ENCODE results near the gene RAB4A. TPM values are rescaled to one million over a fixed set of nuclear protein-coding genes. Genes with fewer than 3 reads are reported as not detected.

Gene RAB4A
- total RNA-seq, 4 donors from 2014 or later = 65.5 to 84.7 (median 74.0) TPM

DNA sequence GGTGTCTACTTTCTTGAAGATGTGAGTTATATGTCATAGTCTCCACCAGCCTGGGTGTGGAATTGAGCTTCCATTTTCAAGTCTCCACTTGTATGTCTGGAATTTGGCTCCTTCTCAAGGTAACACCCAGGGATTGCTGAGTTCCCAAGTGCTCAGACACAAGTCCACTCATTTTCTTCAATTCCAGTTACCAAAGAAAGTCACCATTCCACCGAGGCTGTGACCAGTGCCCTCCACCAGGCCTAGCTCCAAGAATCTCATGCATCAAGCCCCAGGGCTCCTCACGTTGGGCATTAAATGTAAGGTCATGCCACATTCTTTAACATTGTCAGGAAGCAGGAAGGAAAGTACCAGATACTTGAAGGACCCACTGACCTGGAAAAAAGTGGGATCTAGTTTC, 2.4 kb upstream of the RAB4A start:
- TF ChIP-seq, protein P1, sequence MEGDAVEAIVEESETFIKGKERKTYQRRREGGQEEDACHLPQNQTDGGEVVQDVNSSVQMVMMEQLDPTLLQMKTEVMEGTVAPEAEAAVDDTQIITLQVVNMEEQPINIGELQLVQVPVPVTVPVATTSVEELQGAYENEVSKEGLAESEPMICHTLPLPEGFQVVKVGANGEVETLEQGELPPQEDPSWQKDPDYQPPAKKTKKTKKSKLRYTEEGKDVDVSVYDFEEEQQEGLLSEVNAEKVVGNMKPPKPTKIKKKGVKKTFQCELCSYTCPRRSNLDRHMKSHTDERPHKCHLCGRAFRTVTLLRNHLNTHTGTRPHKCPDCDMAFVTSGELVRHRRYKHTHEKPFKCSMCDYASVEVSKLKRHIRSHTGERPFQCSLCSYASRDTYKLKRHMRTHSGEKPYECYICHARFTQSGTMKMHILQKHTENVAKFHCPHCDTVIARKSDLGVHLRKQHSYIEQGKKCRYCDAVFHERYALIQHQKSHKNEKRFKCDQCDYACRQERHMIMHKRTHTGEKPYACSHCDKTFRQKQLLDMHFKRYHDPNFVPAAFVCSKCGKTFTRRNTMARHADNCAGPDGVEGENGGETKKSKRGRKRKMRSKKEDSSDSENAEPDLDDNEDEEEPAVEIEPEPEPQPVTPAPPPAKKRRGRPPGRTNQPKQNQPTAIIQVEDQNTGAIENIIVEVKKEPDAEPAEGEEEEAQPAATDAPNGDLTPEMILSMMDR (IDR thresholded peaks at IDR 0.05) = no peak
- no peak for TF ChIP-seq POLR2A (IDR thresholded peaks at IDR 0.05)
- peak in 1 of 2 donors; percentile 25 for DNase-seq (ENCODE audit: low spot score in 2 of 2)
- intact Hi-C loops (cut with DNase I; ENCODE audit: low total_unique reads) = no loop called here
- no peak overlapping the region for H3K4me3 ChIP-seq (ENCODE audit: low read depth, poor library complexity, severe bottlenecking)
- WGBS, 2 donors = 39 to 47% methylated on average over 2 of the region's 2 CpGs

DNA sequence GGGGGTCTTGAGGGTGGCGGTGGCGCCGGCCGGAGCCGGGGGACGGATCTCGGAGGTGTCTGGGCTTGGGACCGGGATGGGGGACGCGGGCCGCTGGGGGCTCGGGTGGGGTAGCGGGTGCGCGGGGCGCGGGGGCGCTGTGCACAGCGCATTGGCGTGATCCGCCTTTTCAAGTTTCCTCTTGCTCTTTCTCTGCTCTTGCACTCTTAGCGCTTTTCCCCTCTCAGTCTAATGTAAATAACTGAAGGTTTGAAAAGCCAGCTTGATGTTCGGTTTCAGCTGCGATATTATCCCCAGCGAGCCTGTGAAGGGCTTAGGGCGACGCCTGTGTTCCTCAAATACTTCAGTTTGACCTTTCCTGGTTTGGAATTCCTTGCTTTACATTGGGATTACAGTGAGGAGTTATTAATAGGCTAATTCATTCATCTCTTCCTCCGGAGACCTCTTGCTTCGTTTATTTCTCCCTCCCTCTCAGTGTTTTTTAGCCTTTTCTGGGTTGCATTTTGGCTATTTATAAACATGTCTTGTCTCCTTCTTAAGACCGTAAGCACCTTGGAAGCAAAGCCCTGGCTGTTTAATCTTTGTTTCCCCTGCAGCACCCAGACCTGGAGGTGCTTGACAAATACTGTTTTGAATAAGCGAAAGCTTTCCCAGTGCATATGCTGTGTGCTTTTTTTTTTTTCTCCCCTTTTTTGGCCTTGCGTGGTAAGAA, 693 bp downstream of the RAB4A start:
- intact Hi-C loops (cut with DNase I; ENCODE audit: low total_unique reads) = no loop called here
- DNase-seq (ENCODE audit: low spot score in 2 of 2) = no peak

DNA sequence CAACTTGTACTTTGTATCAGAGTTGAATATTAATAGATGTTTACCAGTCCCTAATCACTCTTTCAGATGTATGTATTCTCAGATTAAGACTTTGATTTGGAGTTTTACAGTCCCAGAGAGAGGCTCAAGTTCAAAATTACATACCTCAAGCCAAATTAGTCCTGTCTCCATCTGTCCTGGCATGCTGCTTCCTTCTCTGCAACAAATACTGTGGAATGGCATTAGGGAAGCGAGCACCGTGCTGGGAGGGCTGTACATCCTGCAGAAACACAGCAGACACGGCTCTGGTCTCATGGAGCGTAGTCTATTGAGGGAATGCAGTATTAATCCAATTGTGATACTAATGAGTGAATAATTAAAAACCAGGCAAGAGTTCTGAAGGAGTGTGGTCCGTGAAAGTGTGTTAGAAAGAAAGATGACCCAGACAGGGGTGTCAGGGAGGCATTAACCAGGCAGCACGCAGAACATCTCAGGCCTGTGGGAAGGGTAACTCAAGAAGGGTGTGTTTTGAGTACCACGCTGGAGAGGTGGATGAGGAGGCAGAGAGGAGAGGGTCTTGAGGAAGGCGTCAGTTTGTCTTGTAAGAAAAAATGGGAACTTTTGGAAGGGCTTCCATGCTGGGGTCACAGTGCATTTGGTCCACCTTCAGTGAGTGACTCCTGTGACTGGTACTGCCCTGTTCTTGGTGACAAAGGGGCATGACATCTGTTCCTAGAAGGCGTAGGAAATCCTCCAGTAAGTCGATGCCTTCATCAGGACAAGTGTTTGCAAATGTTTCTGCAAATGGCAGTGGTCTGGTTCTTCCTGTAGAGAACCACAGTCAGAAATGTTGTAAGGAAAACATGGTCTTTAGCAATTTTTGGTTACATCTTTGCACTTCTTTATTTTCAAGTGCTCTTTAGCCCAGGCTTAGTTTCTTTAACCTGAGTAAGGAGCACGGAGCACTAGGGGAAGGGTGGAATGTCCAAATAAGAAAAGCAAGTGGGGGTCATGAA, 1.6 kb downstream of the RAB4A start:
- TF ChIP-seq, protein P1 (IDR thresholded peaks at IDR 0.05) = no peak
- no peak for TF ChIP-seq POLR2A (IDR thresholded peaks at IDR 0.05)
- DNase-seq (ENCODE audit: low spot score in 2 of 2) = no peak
- WGBS, 2 donors = 47 to 51% methylated on average over 11 of the region's 11 CpGs
- intact Hi-C loops (cut with DNase I; ENCODE audit: low total_unique reads) = no loop called here
- no peak overlapping the region for H3K4me3 ChIP-seq (ENCODE audit: low read depth, poor library complexity, severe bottlenecking)

More for the DNA sequence above, 693 bp downstream of the RAB4A start:
- peak overlapping the region; percentile 74 for H3K4me3 ChIP-seq (ENCODE audit: low read depth, poor library complexity, severe bottlenecking)
- 1% methylated on average over 15 to 29 of the region's 32 CpGs for WGBS, 2 donors
- no peak for TF ChIP-seq POLR2A (IDR thresholded peaks at IDR 0.05)
- TF ChIP-seq, protein P1 (IDR thresholded peaks at IDR 0.05) = no peak

DNA sequence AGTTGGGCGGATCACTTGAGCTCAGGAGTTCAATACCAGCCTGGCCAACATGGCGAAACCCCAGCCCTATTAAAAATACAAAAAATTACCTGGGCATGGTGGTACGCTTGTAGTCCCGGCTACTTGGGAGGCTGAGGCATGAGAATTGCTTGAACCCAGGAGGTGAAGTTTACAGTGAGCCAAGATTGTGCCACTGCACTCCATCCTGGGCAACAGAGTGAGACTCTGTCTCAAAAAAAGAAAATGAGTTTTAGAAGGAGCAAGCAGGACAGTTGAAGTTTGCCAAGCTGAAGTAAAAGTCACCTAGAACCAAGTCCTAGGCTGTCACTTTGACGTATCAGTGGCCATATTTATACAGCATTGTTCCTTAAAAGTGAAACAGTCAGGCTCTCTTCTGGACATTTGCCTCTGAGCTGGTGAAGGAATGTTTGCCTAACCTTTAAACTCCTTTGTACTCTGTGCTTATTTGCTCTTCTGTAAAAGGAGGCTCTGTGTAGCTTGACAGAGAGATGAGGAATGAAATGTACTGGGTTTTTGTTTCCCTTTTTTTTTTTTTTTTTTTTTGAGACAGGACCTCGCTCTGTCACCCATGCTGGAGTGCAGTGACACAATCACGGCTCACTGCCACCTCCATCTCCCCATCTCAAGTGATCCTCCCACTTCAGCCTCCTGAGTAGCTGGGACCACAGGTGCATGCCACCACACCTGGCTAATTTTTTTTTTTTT, 2.8 kb downstream of the RAB4A start:
- TF ChIP-seq POLR2A (IDR thresholded peaks at IDR 0.05) = no peak
- TF ChIP-seq, protein P1 (IDR thresholded peaks at IDR 0.05) = no peak
- intact Hi-C loops (cut with DNase I; ENCODE audit: low total_unique reads) = no loop called here
- 89 to 91% methylated on average over 7 of the region's 7 CpGs for WGBS, 2 donors
- no peak for DNase-seq (ENCODE audit: low spot score in 2 of 2)
- H3K4me3 ChIP-seq (ENCODE audit: low read depth, poor library complexity, severe bottlenecking) = no peak overlapping the region

DNA sequence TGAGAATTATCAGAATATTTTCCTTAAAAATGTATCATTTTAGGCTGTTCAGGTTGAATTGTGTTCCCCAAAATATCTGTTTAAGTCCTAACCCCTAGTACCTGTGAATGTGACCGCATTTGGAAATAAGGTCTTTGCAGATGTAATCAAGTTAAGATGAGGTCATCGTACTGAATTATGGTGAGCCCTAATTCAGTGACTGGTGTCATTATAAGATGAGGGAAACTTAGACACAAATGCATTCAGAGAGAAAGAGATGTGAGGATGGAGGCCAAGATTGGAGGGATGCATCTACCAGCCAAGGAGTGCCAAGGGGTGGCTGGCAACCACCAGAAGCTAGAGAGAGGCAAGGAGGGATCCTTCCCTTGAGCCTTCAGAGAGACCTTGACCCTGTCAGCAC, 4.1 kb downstream of the RAB4A start:
- H3K4me3 ChIP-seq (ENCODE audit: low read depth, poor library complexity, severe bottlenecking) = no peak overlapping the region
- no peak for TF ChIP-seq POLR2A (IDR thresholded peaks at IDR 0.05)
- TF ChIP-seq, protein P1 (IDR thresholded peaks at IDR 0.05) = no peak
- 96 to 97% methylated on average over 2 of the region's 2 CpGs for WGBS, 2 donors
- DNase-seq (ENCODE audit: low spot score in 2 of 2) = no peak
- intact Hi-C loops (cut with DNase I; ENCODE audit: low total_unique reads) = no loop called here
